K562 (cell line): Measurements from ENCODE around the gene ANKRD13A. TPM values are rescaled to one million over a fixed set of nuclear protein-coding genes. Genes with fewer than 3 reads are reported as not detected.

ENCODE experiments used
- CBFA2T2 ChIP-seq: fragments of 450-650 bp; conservative IDR thresholded peaks from 2 replicates; pipeline ENCODE4 v1.6.1; 2017; ENCODE audit warnings: mild to moderate bottlenecking
- CCAR2 ChIP-seq: fragments of 200-400 bp; formaldehyde crosslinking; IDR thresholded peaks from 2 replicates; pipeline ENCODE4 v1.6.1; 2017; ENCODE audit warnings: mild to moderate bottlenecking, low read depth, low read length
- E2F5 ChIP-seq: sonication (generic); formaldehyde crosslinking; IDR thresholded peaks from 2 replicates; pipeline ENCODE4 v1.8.0; 2022; ENCODE audit warnings: mild to moderate bottlenecking, missing genetic modification reagents
- KHSRP ChIP-seq: fragments of 450-650 bp; IDR thresholded peaks from 2 replicates; pipeline ENCODE4 v1.6.1; 2017
- KLF6 ChIP-seq: fragments of 250-450 bp; sonication (Bioruptor Pico); IDR thresholded peaks from 2 replicates; pipeline ENCODE4 v1.4.0; 2020; ENCODE audit warnings: mild to moderate bottlenecking, moderate library complexity, borderline replicate concordance
- RBM25 ChIP-seq: fragments of 200-400 bp; formaldehyde crosslinking; IDR thresholded peaks from 2 replicates; pipeline ENCODE4 v1.6.1; 2018; ENCODE audit warnings: low read length, low read depth, moderate library complexity; ENCODE audit not compliant: severe bottlenecking
- THAP12 ChIP-seq: fragments of 250-450 bp; sonication (Bioruptor Pico); IDR thresholded peaks from 2 replicates; pipeline ENCODE4 v1.9.0; 2021; ENCODE audit warnings: mild to moderate bottlenecking, inconsistent platforms
- USF1 ChIP-seq: sonication (generic); formaldehyde crosslinking; IDR thresholded peaks from 2 replicates; pipeline ENCODE4 v1.9.0; 2022; ENCODE audit warnings: mild to moderate bottlenecking, missing genetic modification reagents
- polyA plus RNA-seq, 8 experiments: library from polyadenylated mRNA; depleted of rRNA in 4 of 8; stranded (reverse) in 5 of 8; unstranded in 3 of 8; fragments of >200 nt; fragmentation: Nextera tagmentation in 2 of 8; fragmentation: Illumina TruSeq in 1 of 8; extraction: Ambion mirVana in 2 of 8; extraction: Trizol in 1 of 8; gene quantifications; 2 replicates each; pipeline versions ENCODE4 v1.2.1 to v1.2.3, GENCODE V29; 2011 to 2014; ENCODE audit warnings: inconsistent platforms in 1 of 8, missing spikeins in 1 of 8
- total RNA-seq, 7 experiments: library from RNA; depleted of rRNA in 6 of 7; stranded (reverse); fragments of >200 nt in 6 of 7; fragmentation: Illumina TruSeq in 2 of 7; extraction: Trizol in 2 of 7; gene quantifications; 2 replicates each; pipeline versions ENCODE4 v1.2.1 to v1.2.3, GENCODE V29; 2011 to 2021; ENCODE audit warnings: low replicate concordance in 1 of 7
- TF ChIP-seq, protein P1 (sequence below), 2 experiments: fragments of 150-350 bp in 1 of 2; IDR thresholded peaks; 2 replicates each; pipeline ENCODE4 v1.6.1; 2012 to 2016; ENCODE audit warnings: low read depth in 2 of 2, low read length in 2 of 2, mild to moderate bottlenecking in 1 of 2, moderate library complexity in 1 of 2
- TF ChIP-seq, protein P2 (sequence below): fragments of 250-450 bp; sonication (Bioruptor Pico); IDR thresholded peaks from 2 replicates; pipeline ENCODE4 v1.8.0; 2021; ENCODE audit warnings: borderline replicate concordance, mild to moderate bottlenecking, moderate library complexity; ENCODE audit not compliant: poor library complexity, severe bottlenecking
- TF ChIP-seq, protein P3 (sequence below): sonication (generic); formaldehyde crosslinking; IDR thresholded peaks from 2 replicates; pipeline ENCODE4 v1.5.0; 2020; ENCODE audit warnings: missing genetic modification reagents

The ANKRD13A gene
- total and polyA plus RNA-seq, 9 of the 15 experiments (the other 6 are each of a cell fraction or from before 2014, with no cell fraction given): 5.0 to 55.0 (median 41.5) TPM

- TF ChIP-seq THAP12 (CRISPR knock-in tag) (no peak), KHSRP (no peak), KLF6 (CRISPR knock-in tag) (no peak), CCAR2 (no peak), E2F5 (CRISPR knock-in tag) (no peak), CBFA2T2 (0 out of 2 replicates have a peak, but pooled peaks have one; percentile 14), RBM25 (peak; percentile 6), USF1 (CRISPR knock-in tag) (peak; percentile 91)
- TF ChIP-seq, protein P1, sequence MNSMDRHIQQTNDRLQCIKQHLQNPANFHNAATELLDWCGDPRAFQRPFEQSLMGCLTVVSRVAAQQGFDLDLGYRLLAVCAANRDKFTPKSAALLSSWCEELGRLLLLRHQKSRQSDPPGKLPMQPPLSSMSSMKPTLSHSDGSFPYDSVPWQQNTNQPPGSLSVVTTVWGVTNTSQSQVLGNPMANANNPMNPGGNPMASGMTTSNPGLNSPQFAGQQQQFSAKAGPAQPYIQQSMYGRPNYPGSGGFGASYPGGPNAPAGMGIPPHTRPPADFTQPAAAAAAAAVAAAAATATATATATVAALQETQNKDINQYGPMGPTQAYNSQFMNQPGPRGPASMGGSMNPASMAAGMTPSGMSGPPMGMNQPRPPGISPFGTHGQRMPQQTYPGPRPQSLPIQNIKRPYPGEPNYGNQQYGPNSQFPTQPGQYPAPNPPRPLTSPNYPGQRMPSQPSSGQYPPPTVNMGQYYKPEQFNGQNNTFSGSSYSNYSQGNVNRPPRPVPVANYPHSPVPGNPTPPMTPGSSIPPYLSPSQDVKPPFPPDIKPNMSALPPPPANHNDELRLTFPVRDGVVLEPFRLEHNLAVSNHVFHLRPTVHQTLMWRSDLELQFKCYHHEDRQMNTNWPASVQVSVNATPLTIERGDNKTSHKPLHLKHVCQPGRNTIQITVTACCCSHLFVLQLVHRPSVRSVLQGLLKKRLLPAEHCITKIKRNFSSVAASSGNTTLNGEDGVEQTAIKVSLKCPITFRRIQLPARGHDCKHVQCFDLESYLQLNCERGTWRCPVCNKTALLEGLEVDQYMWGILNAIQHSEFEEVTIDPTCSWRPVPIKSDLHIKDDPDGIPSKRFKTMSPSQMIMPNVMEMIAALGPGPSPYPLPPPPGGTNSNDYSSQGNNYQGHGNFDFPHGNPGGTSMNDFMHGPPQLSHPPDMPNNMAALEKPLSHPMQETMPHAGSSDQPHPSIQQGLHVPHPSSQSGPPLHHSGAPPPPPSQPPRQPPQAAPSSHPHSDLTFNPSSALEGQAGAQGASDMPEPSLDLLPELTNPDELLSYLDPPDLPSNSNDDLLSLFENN (IDR thresholded peaks at IDR 0.05; ENCODE audit: low read depth in 2 of 2, low read length in 2 of 2): no peak
- TF ChIP-seq, protein P2, sequence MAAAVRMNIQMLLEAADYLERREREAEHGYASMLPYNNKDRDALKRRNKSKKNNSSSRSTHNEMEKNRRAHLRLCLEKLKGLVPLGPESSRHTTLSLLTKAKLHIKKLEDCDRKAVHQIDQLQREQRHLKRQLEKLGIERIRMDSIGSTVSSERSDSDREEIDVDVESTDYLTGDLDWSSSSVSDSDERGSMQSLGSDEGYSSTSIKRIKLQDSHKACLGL: no peak
- TF ChIP-seq, protein P3, sequence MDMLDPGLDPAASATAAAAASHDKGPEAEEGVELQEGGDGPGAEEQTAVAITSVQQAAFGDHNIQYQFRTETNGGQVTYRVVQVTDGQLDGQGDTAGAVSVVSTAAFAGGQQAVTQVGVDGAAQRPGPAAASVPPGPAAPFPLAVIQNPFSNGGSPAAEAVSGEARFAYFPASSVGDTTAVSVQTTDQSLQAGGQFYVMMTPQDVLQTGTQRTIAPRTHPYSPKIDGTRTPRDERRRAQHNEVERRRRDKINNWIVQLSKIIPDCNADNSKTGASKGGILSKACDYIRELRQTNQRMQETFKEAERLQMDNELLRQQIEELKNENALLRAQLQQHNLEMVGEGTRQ (CRISPR knock-in tag): peak; percentile 89
Measured at GRCh38 chr12:110067531-110067930, 68.3 kb downstream of the ANKRD13A start (continued).
